GM12878 (cell line): ENCODE results near the gene TET3. TPM values are rescaled to one million over a fixed set of nuclear protein-coding genes. Genes with fewer than 3 reads are reported as not detected.

ENCODE experiments used
- ATAC-seq: fragments of 200-7000 bp; cut with Tn5 transposase; 3 replicates; pipeline ENCODE4 v1.9.1; 2020; ENCODE audit warnings: mild to moderate bottlenecking, moderate library complexity
- BruUV-seq: library from RNA; stranded (reverse); fragments of 400-500 nt; replicated peaks from 2 replicates; lab custom pipeline; 2021; lab: Mats Ljungman, UMichigan
- CTCF ChIA-PET: fragments of 300-600 bp; sonication (Branson Sonifier 250); formaldehyde crosslinking; extraction: SDS; loops from one replicate; lab custom pipeline; 2021; ENCODE audit warnings: inconsistent platforms; lab: Yijun Ruan, JAX
- POLR2A ChIA-PET: fragments of 350-600 bp; formaldehyde crosslinking; extraction: SDS; loops from one replicate; lab custom pipeline; 2021; ENCODE audit warnings: inconsistent platforms; lab: Charles Lee
- RAD21 ChIA-PET: fragments of 300-600 bp; sonication (Branson Sonifier 250); formaldehyde crosslinking; loops from one replicate; lab custom pipeline; 2023; ENCODE audit warnings: antibody characterized with exemption; ENCODE audit not compliant: unreplicated experiment; lab: Charles Lee
- SMC1A ChIA-PET: fragments of 300-600 bp; sonication (Branson Sonifier 250); formaldehyde crosslinking; loops from one replicate; lab custom pipeline; 2023; ENCODE audit not compliant: unreplicated experiment, uncharacterized antibody; lab: Charles Lee
- DNase-seq: peaks from one replicate; pipeline ENCODE4 v3.0.0-alpha.2; 2011; ENCODE audit warnings: low read depth, low spot score
- FAIRE-seq: peaks from 3 replicates; lab custom pipeline; 2011; peaks lifted over from hg19 to GRCh38; lab: Jason Lieb, UNC
- H2AFZ ChIP-seq: 2 replicates; pipeline ENCODE4 v1.6.0; 2011; ENCODE audit warnings: low read depth, low read length, control low read depth; ENCODE audit not compliant: control insufficient read depth
- H3K27ac ChIP-seq: 2 replicates; pipeline ENCODE4 v1.5.1; 2011; ENCODE audit warnings: control low read depth; ENCODE audit not compliant: control insufficient read depth, insufficient read depth
- H3K27me3 ChIP-seq, 2 experiments: replicated peaks in 1 of 2; 2 replicates each; pipeline versions ENCODE4 v1.6.0 to v1.6.1; 2011; ENCODE audit warnings: low read length in 1 of 2; ENCODE audit not compliant: control insufficient read depth in 2 of 2, insufficient read depth in 2 of 2
- H3K36me3 ChIP-seq, 2 experiments: 2 replicates each; pipeline ENCODE4 v1.5.1; 2011; ENCODE audit warnings: low read length in 1 of 2; ENCODE audit not compliant: control insufficient read depth in 2 of 2, insufficient read depth in 2 of 2
- H3K4me1 ChIP-seq: 2 replicates; pipeline ENCODE4 v1.6.1; 2011; ENCODE audit warnings: mild to moderate bottlenecking, low read length, moderate library complexity, mixed read lengths; ENCODE audit not compliant: control insufficient read depth, insufficient read depth
- H3K4me2 ChIP-seq: 2 replicates; pipeline ENCODE4 v1.6.0; 2011; ENCODE audit warnings: control low read depth; ENCODE audit not compliant: control insufficient read depth, insufficient read depth
- H3K4me3 ChIP-seq: fragments of 200-600 bp; sonication (generic); 2 replicates; pipeline ENCODE4 v1.5.1; 2016
- H3K79me2 ChIP-seq: 2 replicates; pipeline ENCODE4 v1.6.0; 2011; ENCODE audit warnings: low read length; ENCODE audit not compliant: control insufficient read depth, insufficient read depth
- H3K9ac ChIP-seq: 2 replicates; pipeline ENCODE4 v1.8.0; 2011; ENCODE audit warnings: low read length, control low read depth, mixed read lengths; ENCODE audit not compliant: control insufficient read depth, insufficient read depth
- H3K9me3 ChIP-seq: replicated peaks from 3 replicates; pipeline ENCODE4 v1.5.1; 2011; ENCODE audit warnings: mild to moderate bottlenecking, low read length; ENCODE audit not compliant: control insufficient read depth, insufficient read depth
- H4K20me1 ChIP-seq: 2 replicates; pipeline ENCODE4 v1.6.0; 2011; ENCODE audit not compliant: control insufficient read depth, insufficient read depth
- ATF7 ChIP-seq: fragments of 450-650 bp; IDR thresholded peaks from 2 replicates; pipeline ENCODE4 v1.6.1; 2016; ENCODE audit warnings: low read depth, mild to moderate bottlenecking
- BACH1 ChIP-seq: fragments of 450-650 bp; IDR thresholded peaks from 2 replicates; pipeline ENCODE4 v1.6.1; 2017; ENCODE audit warnings: mild to moderate bottlenecking, borderline replicate concordance
- DPF2 ChIP-seq: fragments of 450-650 bp; IDR thresholded peaks from 2 replicates; pipeline ENCODE4 v1.6.1; 2017; ENCODE audit warnings: mild to moderate bottlenecking
- E4F1 ChIP-seq: fragments of 450-650 bp; IDR thresholded peaks from 2 replicates; pipeline ENCODE4 v1.6.1; 2018; ENCODE audit warnings: borderline replicate concordance, mild to moderate bottlenecking; ENCODE audit not compliant: partially characterized antibody
- JUND ChIP-seq: IDR thresholded peaks from 2 replicates; pipeline ENCODE4 v1.6.1; 2012; ENCODE audit warnings: low read depth, mild to moderate bottlenecking, low read length, improper control_type of control experiment, moderate library complexity
- MYC ChIP-seq: IDR thresholded peaks from 2 replicates; pipeline ENCODE4 v1.6.1; 2011; ENCODE audit warnings: mild to moderate bottlenecking, low read length, moderate library complexity, inconsistent platforms; ENCODE audit not compliant: insufficient read depth, insufficient replicate concordance, insufficient read length, severe bottlenecking
- NFXL1 ChIP-seq: fragments of 450-650 bp; IDR thresholded peaks from 2 replicates; pipeline ENCODE4 v1.6.1; 2017; ENCODE audit warnings: antibody characterized with exemption, mild to moderate bottlenecking, borderline replicate concordance
- PAX5 ChIP-seq: IDR thresholded peaks from 2 replicates; pipeline ENCODE4 v1.6.1; 2011; ENCODE audit warnings: low read depth, low read length, borderline replicate concordance
- RUNX3 ChIP-seq: IDR thresholded peaks from 2 replicates; pipeline ENCODE4 v1.6.1; 2012; ENCODE audit warnings: low read length, inconsistent platforms
- SIN3A ChIP-seq: IDR thresholded peaks from 2 replicates; pipeline ENCODE4 v1.6.1; 2012; ENCODE audit warnings: low read depth, low read length, improper control_type of control experiment
- SMC3 ChIP-seq: IDR thresholded peaks from 2 replicates; pipeline ENCODE4 v1.6.1; 2011; ENCODE audit warnings: low read length, improper control_type of control experiment, borderline replicate concordance
- SP1 ChIP-seq: IDR thresholded peaks from one replicate; pipeline ENCODE4 v1.6.1; 2011; ENCODE audit warnings: low read depth, low read length
- SUPT20H ChIP-seq: IDR thresholded peaks from 2 replicates; pipeline ENCODE4 v1.6.1; 2011; ENCODE audit warnings: low read depth, mild to moderate bottlenecking, low read length, moderate library complexity, borderline replicate concordance; ENCODE audit not compliant: control insufficient read depth
- YBX1 ChIP-seq: fragments of 450-650 bp; IDR thresholded peaks from 2 replicates; pipeline ENCODE4 v1.6.1; 2016; ENCODE audit warnings: antibody characterized with exemption
- WGBS: methylation state at CpG from one replicate; pipeline ENCODE4 v1.1.6; 2016; ENCODE audit warnings: low lambda C conversion rate; ENCODE audit not compliant: insufficient replicate concordance, insufficient coverage; ENCODE audit errors: missing lambda C conversion rate; 5-methylcytosine and 5-hydroxymethylcytosine counted together
- in situ Hi-C: fragments of 300-500 bp; cut with MboI; formaldehyde crosslinking; loops from 9 replicates; pipeline ENCODE4 v1.14.3; 2018; ENCODE audit warnings: mixed read lengths
- intact Hi-C: fragments of 100-400 bp; cut with micrococcal nuclease; formaldehyde crosslinking; loops from one replicate; pipeline ENCODE4 v1.14.2; 2022; ENCODE audit not compliant: unreplicated experiment
- polyA plus RNA-seq, 11 experiments: library from polyadenylated mRNA; depleted of rRNA in 4 of 11; unstranded in 6 of 11; stranded (reverse) in 5 of 11; fragments of >200 nt; fragmentation: Nextera tagmentation in 4 of 11; fragmentation: Illumina TruSeq in 1 of 11; extraction: Ambion mirVana in 4 of 11; extraction: Trizol in 1 of 11; gene quantifications; 1 replicate in 1 of 11; 2 replicates in 10 of 11; pipeline versions ENCODE4 v1.2.1 to v1.2.3, GENCODE V29; 2011 to 2016; ENCODE audit warnings: inconsistent platforms in 2 of 11, missing spikeins in 2 of 11, low read depth in 1 of 11
- total RNA-seq, 4 experiments: library from RNA; depleted of rRNA in 3 of 4; stranded (reverse); fragments of >200 nt in 3 of 4; fragmentation: Illumina TruSeq in 1 of 4; extraction: Trizol in 1 of 4; gene quantifications; 2 replicates each; pipeline versions ENCODE4 v1.2.1 to v1.2.3, GENCODE V29; 2013 to 2021

Gene TET3
- total and polyA plus RNA-seq, 10 of the 15 experiments (the other 5 are each of a cell fraction or from before 2014, with no cell fraction given) = 0.77 to 25.9 (median 8.5) TPM

GRCh38 chr2:73968357-73968937, 16.3 kb upstream of the TET3 start:
- DNase-seq = no peak
- no peaks in the 10 kb centered on the region for H3K36me3 ChIP-seq
- ChIA-PET SMC1A (interaction anchor here (0.6 to 3.8 kb wide), 6 partner anchors 12 to 218 kb away, joined by 3 to 26 read pairs (median 3); no protein-coding TSS in a partner anchor), POLR2A (interaction anchor here (0.6 to 3.1 kb wide), 6 partner anchors 18 to 654 kb away, joined by 3 to 25 read pairs (median 4); no protein-coding TSS in a partner anchor), CTCF (interaction anchor here (0.6 to 1.4 kb wide), 6 partner anchors 12 to 141 kb away, joined by 3 to 4 read pairs (median 3); no protein-coding TSS in a partner anchor), RAD21 (interaction anchor here (0.7 to 1.7 kb wide), 3 partner anchors 24 to 680 kb away, joined by 4 to 6 read pairs (median 4); no protein-coding TSS in a partner anchor)
- no peaks in the 10 kb centered on the region for H4K20me1 ChIP-seq
- intact Hi-C loops = no loop called here
- H3K4me3 ChIP-seq = no peak overlapping the region
- H3K27me3 ChIP-seq = no peaks in the 10 kb centered on the region
- H3K4me2 ChIP-seq = no peak overlapping the region
- in situ Hi-C loops = no loop called here
- WGBS = 91% methylated on average over 7 of the region's 8 CpGs
- TF ChIP-seq ATF7 = no peak
- TF ChIP-seq JUND = no peak
- no peak for TF ChIP-seq SUPT20H
- BruUV-seq = no TSS peak
- peaks cover 18% of the 10 kb centered on the region for H3K79me2 ChIP-seq
- peaks cover 51% of the 10 kb centered on the region for H3K4me1 ChIP-seq
- H3K9me3 ChIP-seq = no peaks in the 10 kb centered on the region
- H3K9ac ChIP-seq = no peak overlapping the region
- H3K27ac ChIP-seq = no peak overlapping the region
- no peak for FAIRE-seq
- no peak for ATAC-seq
- H2AFZ ChIP-seq = no peak overlapping the region

- ATAC-seq (no peak), FAIRE-seq (no peak), DNase-seq (no peak)
- Histone ChIP-seq H3K9me3 (no peaks in the 10 kb centered on the region), H3K27me3 (no peaks in the 10 kb centered on the region), H3K79me2 (peaks cover 18% of the 10 kb centered on the region), H3K27ac (no peak overlapping the region), H3K4me2 (no peak overlapping the region), H3K9ac (no peak overlapping the region), H4K20me1 (no peaks in the 10 kb centered on the region), H3K4me3 (no peak overlapping the region), H3K4me1 (peaks cover 44% of the 10 kb centered on the region), H2AFZ (no peak overlapping the region), H3K36me3 (no peaks in the 10 kb centered on the region)
- intact Hi-C loops = no loop called here
- CTCF ChIA-PET = interaction anchor here (0.8 to 4.1 kb wide), 12 partner anchors 10 to 365 kb away, joined by 3 to 17 read pairs (median 4); partner anchors contain the start of gene BOLA3
- SMC1A ChIA-PET = interaction anchor here (0.9 to 3.8 kb wide), 9 partner anchors 11 to 73 kb away, joined by 3 to 30 read pairs (median 5); partner anchors contain the start of gene TET3
- RAD21 ChIA-PET = interaction anchor here (0.8 to 3.8 kb wide), 5 partner anchors 13 to 63 kb away, joined by 3 to 23 read pairs (median 5); no protein-coding TSS in a partner anchor
- in situ Hi-C loops = no loop called here
- POLR2A ChIA-PET = interaction anchor here (1.2 to 3.1 kb wide), 2 partner anchors 18 to 34 kb away, joined by 3 to 25 read pairs; no protein-coding TSS in a partner anchor
- 82% methylated on average over 4 of the region's 4 CpGs for WGBS
- no TSS peak for BruUV-seq
- TF ChIP-seq PAX5 (no peak), SP1 (no peak), SIN3A (no peak), BACH1 (no peak), YBX1 (no peak), MYC (no peak), DPF2 (no peak), E4F1 (no peak), RUNX3 (no peak), SMC3 (no peak), NFXL1 (no peak)
These were observed 15.4 kb upstream of the TET3 start for GRCh38 chr2:73969356-73969755.
